HFF-Myc (cell line): ENCODE measurements around the gene VPS13D.
A peak's percentile ranks its signal among the peaks of the same experiment; 100 is the strongest.

Source experiments
- DNase-seq: peaks from one replicate; pipeline ENCODE4 v3.0.0-alpha.2; 2011; ENCODE audit warnings: low read depth; ENCODE audit errors: extremely low read depth
- H3K4me3 ChIP-seq: replicated peaks from 2 replicates; pipeline ENCODE4 v1.5.1; 2011; ENCODE audit warnings: low read depth, mild to moderate bottlenecking, control low read depth, low read length
- CTCF ChIP-seq: IDR thresholded peaks from 2 replicates; pipeline ENCODE4 v1.5.1; 2012; ENCODE audit warnings: mild to moderate bottlenecking, low read depth, low read length, control low read depth; ENCODE audit errors: missing control alignments

VPS13D gene

GRCh38 chr1:12189328-12189682, 40.5 kb upstream of the VPS13D start:
- H3K4me3 ChIP-seq = no peak overlapping the region
- DNase-seq = no peak
- TF ChIP-seq CTCF = no peak

- DNase-seq = no peak
- no peak overlapping the region for H3K4me3 ChIP-seq
- TF ChIP-seq CTCF = no peak
Measured at GRCh38 chr1:12191242-12192032, 38.4 kb upstream of the VPS13D start.

GRCh38 chr1:12194666-12195216, 35.1 kb upstream of the VPS13D start:
- DNase-seq = no peak
- TF ChIP-seq CTCF = no peak

GRCh38 chr1:12195416-12195815, 34.4 kb upstream of the VPS13D start:
- no peak overlapping the region for H3K4me3 ChIP-seq
- DNase-seq = no peak
- no peak for TF ChIP-seq CTCF

More at GRCh38 chr1:12194666-12195216, 35.1 kb upstream of the VPS13D start:
- no peak overlapping the region for H3K4me3 ChIP-seq

GRCh38 chr1:12196641-12197482, 33.0 kb upstream of the VPS13D start:
- peak; percentile 17 for TF ChIP-seq CTCF
- no peak overlapping the region for H3K4me3 ChIP-seq
- no peak for DNase-seq

GRCh38 chr1:12197483-12197880, 32.3 kb upstream of the VPS13D start:
- TF ChIP-seq CTCF = no peak
- DNase-seq = no peak
- no peak overlapping the region for H3K4me3 ChIP-seq
